GM18951 (cell line): ENCODE data around the gene HIVEP1.

Source experiments
- POLR2A ChIP-seq: IDR thresholded peaks from 4 replicates; pipeline ENCODE4 v1.6.1; 2011; ENCODE audit warnings: mild to moderate bottlenecking; ENCODE audit not compliant: insufficient read length, insufficient read depth; ENCODE audit errors: extremely low read depth
- in situ Hi-C: fragments of 300-500 bp; cut with MboI; formaldehyde crosslinking; loops from one replicate; pipeline ENCODE4 v1.12.0; 2022; ENCODE audit warnings: low sequenced_read_pairs, mixed read lengths, inconsistent platforms; ENCODE audit not compliant: unreplicated experiment

The HIVEP1 gene

DNA sequence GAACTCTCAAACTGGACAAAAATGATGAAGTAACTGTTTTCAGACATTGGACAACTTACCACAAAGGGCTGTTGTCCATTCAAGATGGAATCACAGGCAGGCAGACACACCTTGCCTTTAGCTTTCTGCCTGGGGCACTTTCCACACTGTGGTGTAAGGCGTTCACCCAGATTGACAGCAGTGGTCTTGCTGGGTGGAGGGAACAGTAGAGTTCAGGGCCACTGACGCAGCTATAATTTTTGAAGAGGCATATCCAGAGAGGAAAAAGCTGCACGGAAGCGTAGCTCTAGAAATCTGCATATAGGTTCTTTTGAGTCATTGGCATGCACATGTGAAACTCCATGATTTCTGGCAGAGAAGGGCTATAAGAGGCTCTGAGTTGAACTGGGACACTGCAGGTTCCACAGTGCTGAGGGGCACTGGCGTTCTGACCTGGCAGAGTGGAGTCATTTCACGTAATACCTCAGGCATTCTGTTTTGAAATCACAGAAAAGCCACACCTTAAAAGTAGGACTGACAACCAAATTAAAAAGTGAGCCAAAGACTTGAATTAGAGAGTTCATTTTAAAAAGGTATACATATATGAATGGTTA, 173.1 kb downstream of the HIVEP1 start:
- in situ Hi-C loops: no loop called here
- TF ChIP-seq POLR2A: no peak

DNA sequence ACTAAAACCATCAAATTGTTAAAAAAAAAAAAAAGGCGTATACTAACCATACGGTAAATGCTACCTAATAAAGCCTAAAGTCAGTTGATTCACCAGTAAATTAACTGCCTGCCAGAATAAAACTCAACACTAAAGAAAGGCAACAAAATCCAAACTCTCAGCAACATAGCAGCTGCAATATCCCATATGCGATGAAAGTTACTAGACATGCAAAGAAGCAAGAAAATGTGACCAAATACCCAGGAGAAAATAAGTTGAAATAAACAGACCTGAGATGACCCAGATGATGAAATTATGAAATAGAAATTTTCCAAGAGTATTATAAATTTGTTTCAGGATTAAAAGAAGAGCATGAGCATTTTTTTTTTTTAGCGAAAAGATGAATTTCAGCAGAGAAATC, 174.4 kb downstream of the HIVEP1 start:
- in situ Hi-C loops: no loop called here
- TF ChIP-seq POLR2A: no peak

DNA sequence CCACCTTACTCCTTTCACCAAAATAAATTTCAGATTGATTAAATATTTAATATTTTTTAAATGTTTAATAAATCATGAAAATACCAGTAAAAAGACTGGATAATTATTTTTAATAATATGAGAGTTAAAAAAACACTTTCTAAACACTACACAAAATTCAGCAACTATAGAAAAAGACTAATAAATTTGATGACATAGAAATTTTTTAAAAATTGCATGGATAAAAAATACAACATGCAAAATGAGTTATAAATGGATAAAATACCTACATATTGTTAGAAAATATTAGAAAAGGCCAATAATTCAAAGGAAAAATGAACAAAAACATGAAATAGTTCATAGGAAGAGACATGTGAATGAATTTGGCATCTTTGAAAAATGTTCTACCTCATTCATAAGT, 177.0 kb downstream of the HIVEP1 start:
- in situ Hi-C loops: no loop called here
- TF ChIP-seq POLR2A: no peak

DNA sequence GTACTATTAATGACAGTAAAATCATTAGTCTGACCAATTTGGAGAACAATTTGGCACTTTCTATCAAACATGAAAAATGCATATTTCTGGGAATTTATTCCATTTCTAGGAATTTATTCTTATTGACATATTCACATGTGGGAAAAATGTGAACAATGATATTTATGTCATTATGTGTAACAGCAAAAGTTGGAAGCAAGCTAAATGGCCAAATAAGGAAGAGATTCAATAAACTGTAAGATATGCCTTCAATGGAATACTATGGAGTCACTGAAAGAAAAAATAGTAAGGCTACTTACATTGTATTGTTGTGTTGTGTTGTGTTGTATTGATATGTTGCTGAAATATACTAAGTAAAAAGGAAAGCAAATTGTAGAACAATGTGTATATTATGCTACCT, 177.5 kb downstream of the HIVEP1 start:
- no peak for TF ChIP-seq POLR2A

DNA sequence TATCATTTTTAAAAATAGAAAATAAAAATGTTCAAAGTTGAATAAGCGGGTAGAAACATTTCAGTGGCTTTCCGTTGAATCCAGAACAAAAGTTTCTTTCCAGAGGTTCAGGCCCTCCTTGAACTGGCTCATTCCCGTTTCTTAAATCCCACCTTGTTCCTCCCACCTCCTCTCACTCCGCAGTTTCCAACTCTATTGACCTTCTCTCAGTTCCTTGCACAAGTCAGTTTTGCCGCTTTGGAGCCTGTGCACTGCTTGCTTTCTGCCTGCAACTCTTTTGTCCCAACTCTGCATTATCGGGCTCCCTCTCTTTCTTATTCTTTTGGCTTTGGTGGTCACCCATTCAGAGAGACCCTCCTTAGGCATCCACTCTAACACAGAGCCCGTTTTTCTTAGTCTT, 178.1 kb downstream of the HIVEP1 start:
- TF ChIP-seq POLR2A: no peak
- in situ Hi-C loops: no loop called here

More for the DNA sequence above, 177.5 kb downstream of the HIVEP1 start:
- in situ Hi-C loops: no loop called here

DNA sequence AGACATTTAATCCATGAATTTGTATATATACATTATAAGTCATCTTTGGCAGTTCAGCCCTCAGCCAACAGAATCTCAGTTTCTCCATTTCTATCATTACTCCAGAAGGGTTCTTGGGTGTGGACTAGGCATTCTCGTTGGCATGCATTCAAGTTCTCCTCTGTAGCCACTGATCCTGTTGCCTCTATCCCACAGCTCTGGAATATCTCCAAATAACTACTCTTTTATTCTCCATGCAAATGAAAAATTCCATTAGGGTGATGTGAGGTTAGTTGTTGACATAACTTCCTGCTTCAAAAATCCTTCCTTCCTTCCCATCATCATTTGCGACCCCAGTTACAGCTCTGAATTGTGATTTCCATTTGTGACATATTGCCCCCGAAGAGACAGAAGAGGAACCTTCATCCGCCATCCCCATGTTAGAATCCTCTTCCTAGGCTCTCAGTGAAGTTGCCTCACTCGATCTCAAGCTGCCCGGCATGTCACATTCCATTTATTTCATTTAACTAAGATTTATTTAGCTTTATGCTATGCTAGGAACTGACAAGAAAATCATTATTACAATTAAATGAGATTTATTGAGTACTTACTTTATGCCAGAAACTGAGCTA, 184.3 kb downstream of the HIVEP1 start:
- TF ChIP-seq POLR2A: no peak
- in situ Hi-C loops: no loop called here

DNA sequence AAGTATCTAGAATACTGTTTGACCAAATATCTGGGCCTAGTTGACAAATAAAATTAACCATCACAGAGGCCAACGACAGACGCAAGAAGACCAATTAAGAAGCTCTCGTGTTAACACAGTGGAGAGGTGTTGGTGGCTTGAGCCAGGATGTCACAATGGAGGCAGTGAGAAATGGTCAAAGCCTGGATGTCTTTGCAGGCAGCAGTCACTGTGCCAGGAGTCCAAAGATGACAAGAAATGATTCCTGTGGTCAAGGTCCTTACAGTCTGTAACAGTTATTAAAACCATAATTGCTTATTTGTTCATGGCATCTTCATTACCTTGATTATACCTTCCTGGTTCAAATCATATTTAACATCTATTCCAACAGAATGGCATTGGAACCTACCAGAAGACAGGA, 186.7 kb downstream of the HIVEP1 start:
- TF ChIP-seq POLR2A: no peak
- in situ Hi-C loops: no loop called here

DNA sequence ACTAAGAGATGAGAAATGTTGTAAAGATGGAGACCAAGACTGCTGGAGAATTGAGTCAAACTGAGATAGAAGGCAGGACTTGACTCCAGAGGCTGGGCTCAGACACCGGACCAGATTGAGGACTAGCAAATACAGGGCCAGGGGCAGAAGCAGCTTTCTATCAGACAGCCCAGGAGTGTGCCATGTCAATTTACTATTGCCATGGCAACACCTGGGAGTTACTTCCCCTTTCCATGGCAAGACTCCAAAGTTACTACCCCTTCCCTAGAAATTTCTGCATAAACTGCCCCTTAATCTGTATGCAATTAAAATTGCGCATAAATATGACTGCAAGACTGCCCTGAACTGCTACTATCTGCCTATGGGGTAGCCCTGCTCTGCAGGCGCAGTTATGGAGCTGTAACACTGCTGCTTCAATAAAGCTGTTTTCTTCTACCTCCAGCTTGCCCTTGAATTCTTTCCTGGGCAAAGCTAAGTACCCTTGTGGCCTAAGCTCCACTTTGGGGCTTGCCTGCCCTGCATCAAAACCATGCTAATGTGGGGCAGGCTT, 188.0 kb downstream of the HIVEP1 start:
- in situ Hi-C loops: no loop called here
- TF ChIP-seq POLR2A: no peak

DNA sequence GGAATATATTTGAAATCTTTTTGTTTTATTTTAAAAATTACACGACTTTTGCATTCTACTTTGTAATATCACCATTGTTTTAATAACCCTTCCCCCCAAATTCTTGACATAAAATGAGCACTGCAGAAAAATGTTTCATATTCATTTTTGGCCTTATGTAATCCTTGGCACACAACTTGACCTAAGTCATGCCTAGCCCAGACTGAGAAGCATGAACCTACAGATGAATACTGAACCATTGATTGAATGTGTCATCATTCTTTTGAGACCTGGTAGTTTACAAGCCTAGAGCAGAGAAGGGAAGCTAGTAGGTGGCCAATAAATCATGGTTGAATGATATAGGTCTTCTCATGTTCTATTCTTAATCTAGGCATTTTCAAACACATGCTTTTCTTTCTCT, 188.6 kb downstream of the HIVEP1 start:
- TF ChIP-seq POLR2A: no peak
- in situ Hi-C loops: no loop called here

DNA sequence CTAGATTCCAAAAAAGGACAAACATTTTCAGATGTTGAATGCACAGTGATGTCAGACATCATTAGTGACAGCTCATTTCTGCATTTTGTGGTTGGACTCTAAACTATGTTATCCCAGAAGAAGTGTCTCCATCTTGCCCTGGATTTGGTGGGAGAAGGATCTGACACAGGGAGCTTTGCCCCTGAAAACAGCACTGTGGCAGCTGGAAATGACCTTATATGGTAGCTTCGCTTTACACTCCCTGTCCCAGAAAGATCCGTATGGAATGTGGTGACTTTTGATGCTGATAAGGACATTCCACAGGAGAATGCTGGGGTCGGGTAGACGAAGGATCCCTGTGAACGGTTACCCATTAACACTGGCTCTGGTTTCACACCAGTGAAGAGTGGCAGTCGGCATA, 190.9 kb downstream of the HIVEP1 start:
- in situ Hi-C loops: no loop called here

DNA sequence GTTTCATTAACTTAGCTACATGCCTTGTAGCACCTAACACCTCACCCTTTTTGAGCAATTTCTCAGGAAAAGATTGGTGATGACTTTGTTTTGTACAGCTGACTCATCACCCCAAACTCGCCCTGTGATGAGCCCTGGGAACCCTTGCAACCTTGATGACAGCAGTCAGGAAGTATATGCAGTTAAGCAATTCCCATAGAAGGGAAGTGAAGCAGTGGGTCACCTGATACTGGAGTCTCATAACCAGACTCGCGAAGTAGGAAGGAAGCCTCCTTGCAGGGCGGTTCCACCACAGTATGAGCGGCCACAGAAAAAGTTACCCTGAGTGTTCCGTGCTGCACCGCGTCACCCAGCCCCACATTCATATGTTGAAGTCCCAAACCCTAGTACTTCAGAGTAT, 196.1 kb downstream of the HIVEP1 start:
- in situ Hi-C loops: no loop called here
- no peak for TF ChIP-seq POLR2A

More for the DNA sequence above, 190.9 kb downstream of the HIVEP1 start:
- TF ChIP-seq POLR2A: no peak

DNA sequence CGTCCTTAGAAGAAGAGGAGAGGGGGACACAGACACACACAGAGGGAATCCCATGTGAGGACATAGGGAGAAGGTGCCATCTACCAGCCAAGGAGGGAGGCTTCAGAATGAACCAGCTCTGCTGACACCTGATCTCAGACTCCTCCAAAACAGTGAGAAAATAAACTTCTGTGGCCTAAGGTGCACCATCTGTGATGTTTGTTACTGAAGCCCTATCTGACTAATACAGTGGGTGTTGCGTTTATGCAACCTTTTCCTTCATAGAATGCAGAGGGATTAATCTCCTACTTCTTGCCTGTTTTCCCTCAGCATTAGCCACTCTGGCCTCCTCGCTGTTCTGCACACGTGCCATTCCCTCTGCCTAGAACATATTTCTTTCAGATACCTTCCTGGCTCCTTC, 196.6 kb downstream of the HIVEP1 start:
- no peak for TF ChIP-seq POLR2A
- in situ Hi-C loops: no loop called here
